HG02840 (cell line): ENCODE results near the gene RPS6KA5.
A peak's percentile ranks its signal among the peaks of the same experiment; 100 is the strongest.
"Not testable (repeated sequence)": the region's sequence is repeated elsewhere in the genome, so short reads cannot be mapped to it uniquely, and the experiment has no call there.

Source experiments
- ATAC-seq: cut with Tn5 transposase; IDR thresholded peaks from one replicate; pipeline ENCODE4 v1.9.1; 2021; ENCODE audit warnings: mild to moderate bottlenecking, moderate library complexity, moderate number of reproducible peaks; ENCODE audit not compliant: unreplicated experiment, low FRiP score

The RPS6KA5 gene

GRCh38 chr14:90844321-90844720 is 216.1 kb downstream of the RPS6KA5 start:
- no peak for ATAC-seq

GRCh38 chr14:90842726-90843125 is 217.7 kb downstream of the RPS6KA5 start:
- ATAC-seq, result no peak

- not testable (repeated sequence) for ATAC-seq
Measured at GRCh38 chr14:90840667-90841066, 219.8 kb downstream of the RPS6KA5 start.

- no peak for ATAC-seq
Measured at GRCh38 chr14:90839889-90840266, 220.6 kb downstream of the RPS6KA5 start.

- no peak for ATAC-seq
Measured at GRCh38 chr14:90839024-90839888, 221.2 kb downstream of the RPS6KA5 start.

- ATAC-seq, result not testable (repeated sequence)
Measured at GRCh38 chr14:90838531-90838930, 221.9 kb downstream of the RPS6KA5 start.

- ATAC-seq, result no peak
Measured at GRCh38 chr14:90837355-90837754, 223.1 kb downstream of the RPS6KA5 start.

- no peak for ATAC-seq
Measured at GRCh38 chr14:90836692-90837063, 223.8 kb downstream of the RPS6KA5 start.

- ATAC-seq, result no peak
Measured at GRCh38 chr14:90831821-90832220, 228.6 kb downstream of the RPS6KA5 start.

- ATAC-seq, result no peak
Measured at GRCh38 chr14:90830931-90831701, 229.3 kb downstream of the RPS6KA5 start.

- ATAC-seq, result no peak
Measured at GRCh38 chr14:90829677-90830076, 230.8 kb downstream of the RPS6KA5 start.

GRCh38 chr14:90828642-90829487 is 231.6 kb downstream of the RPS6KA5 start:
- no peak for ATAC-seq

GRCh38 chr14:90827919-90828610 is 232.4 kb downstream of the RPS6KA5 start:
- peak; percentile 91 for ATAC-seq

GRCh38 chr14:90823542-90823941 is 236.9 kb downstream of the RPS6KA5 start:
- not testable (repeated sequence) for ATAC-seq

GRCh38 chr14:90820958-90821357 is 239.5 kb downstream of the RPS6KA5 start:
- ATAC-seq, result no peak

GRCh38 chr14:90819734-90820393 is 240.6 kb downstream of the RPS6KA5 start:
- ATAC-seq, result no peak

- ATAC-seq, result no peak
Measured at GRCh38 chr14:90818715-90819114, 241.7 kb downstream of the RPS6KA5 start.

GRCh38 chr14:90816681-90817436 is 243.6 kb downstream of the RPS6KA5 start:
- no peak for ATAC-seq
